C4-2B (cell line): ENCODE results near the gene SMURF1.

Experiments
- CTCF ChIP-seq: fragments of 450-650 bp; conservative IDR thresholded peaks from 2 replicates; pipeline ENCODE4 v1.5.1; 2017; ENCODE audit warnings: mild to moderate bottlenecking
- ZFX ChIP-seq: fragments of 450-650 bp; IDR thresholded peaks from 2 replicates; pipeline ENCODE4 v1.6.1; 2017

DNA sequence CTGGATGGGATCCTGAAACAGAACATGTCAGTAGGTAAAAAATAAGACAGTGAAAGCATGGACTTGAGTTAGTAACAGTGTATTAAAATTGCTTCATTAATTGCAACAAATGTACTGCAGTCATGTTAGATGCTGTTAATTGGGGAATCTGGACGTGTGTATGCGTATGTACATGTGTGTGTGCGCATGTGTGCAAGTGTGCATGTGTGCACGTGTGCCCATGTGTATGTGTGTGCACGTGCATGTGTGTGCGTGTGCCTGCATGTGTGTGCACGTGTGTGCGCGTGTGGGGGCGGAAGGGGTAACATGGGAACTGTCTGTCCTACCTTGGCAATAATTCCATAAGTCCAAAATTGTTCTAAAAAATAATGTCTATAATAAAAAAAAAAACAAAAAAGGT is 67.3 kb downstream of the SMURF1 start:
- TF ChIP-seq CTCF, result no peak
- no peak for TF ChIP-seq ZFX
